Fibroblast of the aortic adventitia (primary cell): ENCODE results near the gene ACRV1. TPM values are rescaled to one million over a fixed set of nuclear protein-coding genes. Genes with fewer than 3 reads are reported as not detected.

Experiments
- DNase-seq: peaks from one replicate; pipeline ENCODE4 v3.0.0-alpha.2; 2010; ENCODE audit warnings: low read depth
- H3K4me3 ChIP-seq: 2 replicates; pipeline ENCODE4 v1.5.1; 2011; ENCODE audit warnings: low read depth, mild to moderate bottlenecking, control low read depth, low read length, moderate library complexity
- small RNA-seq: library from RNA; depleted of rRNA; stranded (forward); fragments of <200 nt; gene quantifications from one replicate; pipeline ENCODE3, GENCODE V24; 2012
- total RNA-seq: library from RNA; depleted of rRNA; stranded (reverse); fragments of >200 nt; gene quantifications from 2 replicates; pipeline ENCODE4 v1.2.3, GENCODE V29; 2012; ENCODE audit warnings: low replicate concordance
- TF ChIP-seq, protein P1 (sequence below): IDR thresholded peaks from 2 replicates; pipeline ENCODE4 v1.5.1; 2011; ENCODE audit warnings: mild to moderate bottlenecking, low read length, control low read depth, inconsistent platforms; ENCODE audit not compliant: insufficient read depth

Gene ACRV1
- total RNA-seq, 1 donor = not detected

DNA sequence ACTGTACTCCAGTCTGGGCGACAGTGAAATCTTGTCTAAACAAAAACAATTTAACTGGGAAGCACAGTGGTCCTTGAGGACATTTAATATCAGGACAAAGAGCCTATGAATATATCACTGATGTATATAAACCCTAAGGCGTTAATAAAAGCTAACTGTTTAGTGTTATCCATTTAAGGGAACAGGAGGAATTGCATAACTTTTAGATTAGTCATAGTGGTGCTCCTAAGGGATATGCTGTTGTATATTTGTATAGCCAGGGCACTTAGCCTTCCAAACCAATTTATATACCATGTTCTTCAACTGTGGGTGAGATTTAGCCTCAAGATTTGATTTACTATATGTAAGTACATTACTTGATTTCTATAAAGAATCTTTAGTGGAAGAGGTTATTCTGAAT, 58.7 kb downstream of the ACRV1 start:
- TF ChIP-seq, protein P1, sequence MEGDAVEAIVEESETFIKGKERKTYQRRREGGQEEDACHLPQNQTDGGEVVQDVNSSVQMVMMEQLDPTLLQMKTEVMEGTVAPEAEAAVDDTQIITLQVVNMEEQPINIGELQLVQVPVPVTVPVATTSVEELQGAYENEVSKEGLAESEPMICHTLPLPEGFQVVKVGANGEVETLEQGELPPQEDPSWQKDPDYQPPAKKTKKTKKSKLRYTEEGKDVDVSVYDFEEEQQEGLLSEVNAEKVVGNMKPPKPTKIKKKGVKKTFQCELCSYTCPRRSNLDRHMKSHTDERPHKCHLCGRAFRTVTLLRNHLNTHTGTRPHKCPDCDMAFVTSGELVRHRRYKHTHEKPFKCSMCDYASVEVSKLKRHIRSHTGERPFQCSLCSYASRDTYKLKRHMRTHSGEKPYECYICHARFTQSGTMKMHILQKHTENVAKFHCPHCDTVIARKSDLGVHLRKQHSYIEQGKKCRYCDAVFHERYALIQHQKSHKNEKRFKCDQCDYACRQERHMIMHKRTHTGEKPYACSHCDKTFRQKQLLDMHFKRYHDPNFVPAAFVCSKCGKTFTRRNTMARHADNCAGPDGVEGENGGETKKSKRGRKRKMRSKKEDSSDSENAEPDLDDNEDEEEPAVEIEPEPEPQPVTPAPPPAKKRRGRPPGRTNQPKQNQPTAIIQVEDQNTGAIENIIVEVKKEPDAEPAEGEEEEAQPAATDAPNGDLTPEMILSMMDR = no peak
- peak; percentile 56 for DNase-seq
- H3K4me3 ChIP-seq = no peak overlapping the region

Small RNA genes within 50 kb of the gene (small RNA-seq; reads per million reads assigned to genes)
- gene RNU2-35P = not detected

Other genes with a start within 250 kb of the ACRV1 start
- 77.0 and 91.8 TPM in 2 replicates for gene FEZ1, start 184.6 kb downstream of the ACRV1 start, total RNA-seq
- gene EI24, start 111.4 kb downstream of the ACRV1 start, total RNA-seq = 94.5 and 153 TPM in 2 replicates
- gene STT3A, start 88.0 kb downstream of the ACRV1 start, total RNA-seq = 285 and 375 TPM in 2 replicates
- gene CHEK1, start 55.7 kb downstream of the ACRV1 start, total RNA-seq = 8.7 and 49.5 TPM in 2 replicates
- not detected in 2 replicates for gene PATE1, start 65.4 kb upstream of the ACRV1 start, total RNA-seq
- gene PATE2, start 98.0 kb upstream of the ACRV1 start, total RNA-seq = 0.18 and 3.2 TPM in 2 replicates
- not detected in 2 replicates for gene PATE3, start 107.3 kb upstream of the ACRV1 start, total RNA-seq
- gene PATE4, start 152.5 kb upstream of the ACRV1 start, total RNA-seq = not detected in 2 replicates
- gene HYLS1, start 206.8 kb upstream of the ACRV1 start, total RNA-seq = 3.1 and 15.3 TPM in 2 replicates
- gene PUS3, start 222.4 kb upstream of the ACRV1 start, total RNA-seq = 11.7 and 38.3 TPM in 2 replicates
- gene DDX25, start 223.7 kb upstream of the ACRV1 start, total RNA-seq = under 0.01 TPM in 1 of 2 replicates, not detected in the other